ENCODE results near the gene TAP1.
"Not testable (repeated sequence)": the region's sequence is repeated elsewhere in the genome, so short reads cannot be mapped to it uniquely, and the experiment has no call there.

The TAP1 gene

GRCh38 chr6:32876603-32877002, 23.1 kb upstream of the TAP1 start:
- H3K27me3 ChIP-seq (ENCODE audit: insufficient read depth, poor library complexity, severe bottlenecking) = peaks cover 2% of the 10 kb centered on the region
- TF ChIP-seq GABPA (IDR thresholded peaks at IDR 0.05; ENCODE audit: low read depth) (no peak), SPI1 (IDR thresholded peaks at IDR 0.05; ENCODE audit: borderline replicate concordance, low read depth) (no peak), CTCF (IDR thresholded peaks at IDR 0.05; ENCODE audit: insufficient read depth, low read length) (no peak), POLR2AphosphoS5 (IDR thresholded peaks at IDR 0.05; ENCODE audit: low read depth) (no peak), REST (IDR thresholded peaks at IDR 0.05; ENCODE audit: insufficient replicate concordance, low read depth) (no peak)

GRCh38 chr6:32873947-32874346, 20.4 kb upstream of the TAP1 start:
- not testable (repeated sequence) for H3K27me3 ChIP-seq (ENCODE audit: insufficient read depth, poor library complexity, severe bottlenecking); H3K27ac ChIP-seq (replicated peaks); H3K4me3 ChIP-seq (replicated peaks; ENCODE audit: insufficient read depth, low read length); DNase-seq (ENCODE audit: low read depth in 1 of 2, low spot score in 1 of 2)

More at GRCh38 chr6:32876603-32877002, 23.1 kb upstream of the TAP1 start:
- DNase-seq (ENCODE audit: low read depth in 1 of 2, low spot score in 1 of 2) = no peak
- Histone ChIP-seq H3K27ac (replicated peaks) (no peak overlapping the region), H3K4me3 (replicated peaks; ENCODE audit: insufficient read depth, low read length) (no peak overlapping the region)

GRCh38 chr6:32868257-32868788, 14.8 kb upstream of the TAP1 start:
- peak in 1 of 2 experiments; percentile 72 for DNase-seq (ENCODE audit: low read depth in 1 of 2, low spot score in 1 of 2)
- H3K27ac ChIP-seq (replicated peaks) = no peak overlapping the region
- no peak overlapping the region for H3K4me3 ChIP-seq (replicated peaks; ENCODE audit: insufficient read depth, low read length)
- no peaks in the 10 kb centered on the region for H3K27me3 ChIP-seq (ENCODE audit: insufficient read depth, poor library complexity, severe bottlenecking)
- TF ChIP-seq CTCF (IDR thresholded peaks at IDR 0.05; ENCODE audit: insufficient read depth, low read length) (peak; percentile 74), REST (IDR thresholded peaks at IDR 0.05; ENCODE audit: insufficient replicate concordance, low read depth) (no peak)

GRCh38 chr6:32867554-32868256, 14.2 kb upstream of the TAP1 start:
- DNase-seq (ENCODE audit: low read depth in 1 of 2, low spot score in 1 of 2) = no peak
- Histone ChIP-seq H3K27me3 (ENCODE audit: insufficient read depth, poor library complexity, severe bottlenecking) (no peaks in the 10 kb centered on the region), H3K4me3 (replicated peaks; ENCODE audit: insufficient read depth, low read length) (no peak overlapping the region), H3K27ac (replicated peaks) (peak overlapping the region; percentile 39; the same call in 1 of the 2 replicates)
- no peak for TF ChIP-seq CTCF (IDR thresholded peaks at IDR 0.05; ENCODE audit: insufficient read depth, low read length)
- no peak for TF ChIP-seq POLR2AphosphoS5 (IDR thresholded peaks at IDR 0.05; ENCODE audit: low read depth)
- no peak for TF ChIP-seq REST (IDR thresholded peaks at IDR 0.05; ENCODE audit: insufficient replicate concordance, low read depth)
- no peak for TF ChIP-seq SPI1 (IDR thresholded peaks at IDR 0.05; ENCODE audit: borderline replicate concordance, low read depth)
- TF ChIP-seq GABPA (IDR thresholded peaks at IDR 0.05; ENCODE audit: low read depth) = no peak
